ENCODE measurements around the gene RPS6KB1.
"Not testable (repeated sequence)": the region's sequence is repeated elsewhere in the genome, so short reads cannot be mapped to it uniquely, and the experiment has no call there.

Gene RPS6KB1

GRCh38 chr17:59946433-59946832, 53.5 kb downstream of the RPS6KB1 start:
- not testable (repeated sequence) for DNase-seq

- DNase-seq = not testable (repeated sequence)
Measured at GRCh38 chr17:59947310-59947709, 54.4 kb downstream of the RPS6KB1 start.

GRCh38 chr17:59950049-59950448, 57.1 kb downstream of the RPS6KB1 start:
- no peak for DNase-seq

GRCh38 chr17:59954856-59955255, 61.9 kb downstream of the RPS6KB1 start:
- DNase-seq = no peak

GRCh38 chr17:59959574-59959973, 66.7 kb downstream of the RPS6KB1 start:
- not testable (repeated sequence) for DNase-seq

- DNase-seq = no peak
Measured at GRCh38 chr17:59962739-59963318, 69.9 kb downstream of the RPS6KB1 start.

- peak; percentile 21 for DNase-seq
Measured at GRCh38 chr17:59963738-59964481, 71.0 kb downstream of the RPS6KB1 start.

- DNase-seq = peak; percentile 82
Measured at GRCh38 chr17:59964482-59965328, 71.8 kb downstream of the RPS6KB1 start, which contains the start of gene RNFT1. RNFT1 (minus strand) TSS chr17:59964740; CDS start chr17:59964663, 77 bp downstream.

GRCh38 chr17:59971771-59972170, 78.8 kb downstream of the RPS6KB1 start:
- not testable (repeated sequence) for DNase-seq

GRCh38 chr17:59972778-59973177, 79.9 kb downstream of the RPS6KB1 start:
- no peak for DNase-seq

- DNase-seq = not testable (repeated sequence)
Measured at GRCh38 chr17:59973483-59973882, 80.6 kb downstream of the RPS6KB1 start.

GRCh38 chr17:59975166-59975565, 82.2 kb downstream of the RPS6KB1 start:
- not testable (repeated sequence) for DNase-seq

GRCh38 chr17:59996608-59997007, 103.7 kb downstream of the RPS6KB1 start:
- DNase-seq = not testable (repeated sequence)

Measured in effector CD8-positive, alpha-beta T cell (primary cell).